Fibroblast of lung (primary cell): ENCODE measurements around the gene NEURL1. TPM values are rescaled to one million over a fixed set of nuclear protein-coding genes. Genes with fewer than 3 reads are reported as not detected.
A peak's percentile ranks its signal among the peaks of the same experiment; 100 is the strongest.

ENCODE experiments used
- DNase-seq, 2 donors: peaks; one replicate each; pipeline versions ENCODE4 v3.0.0 to v3.0.0-alpha.2; 2010; ENCODE audit warnings: low read depth in 2 of 2
- H2AFZ ChIP-seq: 2 replicates; pipeline ENCODE4 v1.5.1; 2012; ENCODE audit warnings: low read length, control low read depth, inconsistent platforms
- H3K27ac ChIP-seq: 2 replicates; pipeline ENCODE4 v1.5.1; 2011; ENCODE audit warnings: low read length, control low read depth; ENCODE audit not compliant: insufficient read depth
- H3K27me3 ChIP-seq: 2 replicates; pipeline ENCODE4 v1.5.1; 2011; ENCODE audit warnings: mild to moderate bottlenecking, low read length; ENCODE audit not compliant: control insufficient read depth, insufficient read depth
- H3K36me3 ChIP-seq: 2 replicates; pipeline ENCODE4 v1.5.1; 2011; ENCODE audit warnings: low read length; ENCODE audit not compliant: control insufficient read depth, insufficient read depth
- H3K4me1 ChIP-seq: 2 replicates; pipeline ENCODE4 v1.5.1; 2011; ENCODE audit warnings: low read length; ENCODE audit not compliant: control insufficient read depth, insufficient read depth; ENCODE audit errors: extremely low read depth
- H3K4me2 ChIP-seq: 2 replicates; pipeline ENCODE4 v1.5.1; 2011; ENCODE audit warnings: low read length, control low read depth; ENCODE audit not compliant: insufficient read depth; ENCODE audit errors: extremely low read depth
- H3K4me3 ChIP-seq, 4 experiments: fragments of 200-600 bp in 1 of 4; sonication (generic) in 1 of 4; replicated peaks in 1 of 4; 2 replicates each; pipeline ENCODE4 v1.5.1; 2011 to 2016; ENCODE audit warnings: low read length in 4 of 4, low read depth in 3 of 4, mild to moderate bottlenecking in 3 of 4, control low read depth in 2 of 4, inconsistent platforms in 1 of 4, mixed read lengths in 1 of 4; ENCODE audit not compliant: insufficient read depth in 1 of 4; ENCODE audit errors: control extremely low read depth in 1 of 4
- H3K79me2 ChIP-seq: 2 replicates; pipeline ENCODE4 v1.5.1; 2012; ENCODE audit warnings: mild to moderate bottlenecking, low read length, inconsistent platforms; ENCODE audit not compliant: control insufficient read depth, insufficient read depth
- H3K9ac ChIP-seq: 2 replicates; pipeline ENCODE4 v1.5.1; 2011; ENCODE audit warnings: mild to moderate bottlenecking, low read length, control low read depth; ENCODE audit not compliant: insufficient read depth
- H3K9me3 ChIP-seq: 2 replicates; pipeline ENCODE4 v1.5.1; 2012; ENCODE audit warnings: low read depth, low read length; ENCODE audit not compliant: control insufficient read depth, insufficient read depth
- H4K20me1 ChIP-seq: 2 replicates; pipeline ENCODE4 v1.5.1; 2011; ENCODE audit warnings: low read length; ENCODE audit not compliant: control insufficient read depth, insufficient read depth; ENCODE audit errors: extremely low read depth
- CTCF ChIP-seq, 2 donors: IDR thresholded peaks in 1 of 2; conservative IDR thresholded peaks in 1 of 2; 1 replicate in 1 of 2; 2 replicates in 1 of 2; pipeline ENCODE4 v1.5.1; 2011 to 2012; ENCODE audit warnings: low read length in 2 of 2, control low read depth in 1 of 2, inconsistent platforms in 1 of 2, low read depth in 1 of 2, mild to moderate bottlenecking in 1 of 2
- EZH2 ChIP-seq: IDR thresholded peaks from 2 replicates; pipeline ENCODE4 v1.5.1; 2012; ENCODE audit warnings: low read length, control low read depth, mild to moderate bottlenecking; ENCODE audit errors: missing control alignments
- polyA minus RNA-seq: library from RNA; depleted of rRNA, polyadenylated mRNA; stranded (reverse); fragments of >200 nt; gene quantifications from 2 replicates; pipeline ENCODE4 v1.2.3, GENCODE V29; 2011; ENCODE audit warnings: low replicate concordance
- polyA plus RNA-seq, 2 donors: library from polyadenylated mRNA; depleted of rRNA in 1 of 2; stranded (reverse) in 1 of 2; unstranded in 1 of 2; fragments of >200 nt; gene quantifications; 2 replicates each; pipeline ENCODE4 v1.2.1, GENCODE V29; 2011 to 2012; ENCODE audit warnings: missing spikeins in 1 of 2
- total RNA-seq: library from RNA; depleted of rRNA; stranded (reverse); fragments of >200 nt; gene quantifications from 2 replicates; pipeline ENCODE4 v1.2.1, GENCODE V29; 2014

NEURL1 gene, protein sequence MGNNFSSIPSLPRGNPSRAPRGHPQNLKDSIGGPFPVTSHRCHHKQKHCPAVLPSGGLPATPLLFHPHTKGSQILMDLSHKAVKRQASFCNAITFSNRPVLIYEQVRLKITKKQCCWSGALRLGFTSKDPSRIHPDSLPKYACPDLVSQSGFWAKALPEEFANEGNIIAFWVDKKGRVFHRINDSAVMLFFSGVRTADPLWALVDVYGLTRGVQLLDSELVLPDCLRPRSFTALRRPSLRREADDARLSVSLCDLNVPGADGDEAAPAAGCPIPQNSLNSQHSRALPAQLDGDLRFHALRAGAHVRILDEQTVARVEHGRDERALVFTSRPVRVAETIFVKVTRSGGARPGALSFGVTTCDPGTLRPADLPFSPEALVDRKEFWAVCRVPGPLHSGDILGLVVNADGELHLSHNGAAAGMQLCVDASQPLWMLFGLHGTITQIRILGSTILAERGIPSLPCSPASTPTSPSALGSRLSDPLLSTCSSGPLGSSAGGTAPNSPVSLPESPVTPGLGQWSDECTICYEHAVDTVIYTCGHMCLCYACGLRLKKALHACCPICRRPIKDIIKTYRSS
- total RNA-seq (under 0.01 TPM in 1 of 2 replicates, not detected in the other), polyA plus RNA-seq (0.11 and 0.12 TPM in 2 replicates), polyA minus RNA-seq (0.19 TPM in 1 of 2 replicates, not detected in the other)
- polyA plus RNA-seq (2012), result 0.37 and 0.47 TPM in 2 replicates

DNA sequence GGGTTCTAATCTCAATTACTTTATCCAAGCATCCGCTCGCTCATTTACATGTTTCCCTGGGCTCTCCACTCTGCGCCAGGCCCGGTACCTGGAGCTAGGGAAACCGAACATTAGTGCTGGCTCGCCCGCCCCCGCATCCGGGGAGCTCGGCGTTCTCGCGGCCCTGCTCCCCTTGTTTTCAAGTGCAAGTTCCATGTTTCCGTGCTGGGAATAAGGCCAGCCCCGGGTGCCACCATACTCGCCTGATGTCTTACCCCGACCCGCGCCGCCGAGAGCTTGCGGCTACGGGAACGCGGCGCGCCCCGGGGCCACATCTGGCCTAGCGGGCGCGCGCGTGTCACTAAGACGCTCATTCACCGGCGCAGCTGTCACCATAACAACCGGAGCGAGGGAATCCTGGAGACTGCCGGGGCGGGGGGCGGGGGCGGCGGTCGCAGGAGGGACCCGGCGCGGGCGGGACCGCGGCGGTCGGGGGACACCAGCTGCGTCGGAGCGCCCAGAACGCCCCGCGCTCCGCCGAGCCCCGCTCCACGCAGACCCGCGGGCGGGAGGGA is at the start of gene NEURL1:
Gene NEURL1 (plus strand): TSS at position 344 of the 554 bp plus-strand sequence. CDS start 683 bp downstream, outside the sequence.
- H3K9ac ChIP-seq, result peak within 1 kb of the TSS; percentile 13
- no peaks in the 10 kb centered on the region for H3K79me2 ChIP-seq
- peaks cover 18% of the 10 kb centered on the region for H3K4me1 ChIP-seq
- H4K20me1 ChIP-seq, result no peaks in the 10 kb centered on the region
- TF ChIP-seq EZH2 (no peak), CTCF (conservative IDR thresholded peaks at IDR 0.05 in 1 of 2, IDR thresholded peaks at IDR 0.05 in 1 of 2; ENCODE audit: low read depth in 1 of 2, low read length in 2 of 2) (no peak)
- H3K4me2 ChIP-seq, result peak within 1 kb of the TSS; percentile 76
- H3K4me3 ChIP-seq, result peak within 1 kb of the TSS in 3 of 4 experiments; percentile 10 to 47 (median 26)
- H3K27me3 ChIP-seq, result peaks cover 38% of the 10 kb centered on the region
- H3K9me3 ChIP-seq, result no peaks in the 10 kb centered on the region
- no peak for DNase-seq
- no peaks in the 10 kb centered on the region for H3K36me3 ChIP-seq
- H2AFZ ChIP-seq, result no peak within 1 kb of the TSS
- H3K27ac ChIP-seq, result no peak within 1 kb of the TSS

DNA sequence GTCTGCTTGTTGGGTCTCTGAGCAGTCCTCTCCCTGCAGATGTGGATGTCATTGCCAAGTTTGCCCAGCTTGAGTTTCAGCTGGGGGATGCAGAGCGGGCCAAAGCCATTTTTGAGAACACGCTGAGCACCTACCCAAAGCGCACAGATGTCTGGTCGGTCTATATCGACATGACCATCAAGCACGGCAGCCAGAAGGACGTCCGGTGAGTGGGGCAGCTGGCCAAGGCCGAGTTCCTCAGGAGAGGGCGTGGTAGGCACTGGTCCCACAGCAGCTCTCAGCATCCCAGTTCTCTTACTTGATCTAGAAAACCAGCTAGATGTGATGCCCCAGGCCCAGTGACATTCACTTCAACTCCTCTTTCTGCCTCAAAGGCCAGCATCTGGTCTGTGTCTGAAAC is 49.0 kb upstream of the NEURL1 start:
- Histone ChIP-seq H3K4me3 (no peak overlapping the region), H3K79me2 (peaks cover 20% of the 10 kb centered on the region), H3K9me3 (no peaks in the 10 kb centered on the region), H3K27me3 (no peaks in the 10 kb centered on the region), H3K4me2 (no peak overlapping the region), H4K20me1 (no peaks in the 10 kb centered on the region), H3K27ac (no peak overlapping the region), H3K36me3 (peaks cover 44% of the 10 kb centered on the region), H3K9ac (no peak overlapping the region), H3K4me1 (peaks cover 35% of the 10 kb centered on the region), H2AFZ (no peak overlapping the region)
- DNase-seq, result no peak
- TF ChIP-seq EZH2 (no peak), CTCF (conservative IDR thresholded peaks at IDR 0.05 in 1 of 2, IDR thresholded peaks at IDR 0.05 in 1 of 2; ENCODE audit: low read depth in 1 of 2, low read length in 2 of 2) (no peak)

DNA sequence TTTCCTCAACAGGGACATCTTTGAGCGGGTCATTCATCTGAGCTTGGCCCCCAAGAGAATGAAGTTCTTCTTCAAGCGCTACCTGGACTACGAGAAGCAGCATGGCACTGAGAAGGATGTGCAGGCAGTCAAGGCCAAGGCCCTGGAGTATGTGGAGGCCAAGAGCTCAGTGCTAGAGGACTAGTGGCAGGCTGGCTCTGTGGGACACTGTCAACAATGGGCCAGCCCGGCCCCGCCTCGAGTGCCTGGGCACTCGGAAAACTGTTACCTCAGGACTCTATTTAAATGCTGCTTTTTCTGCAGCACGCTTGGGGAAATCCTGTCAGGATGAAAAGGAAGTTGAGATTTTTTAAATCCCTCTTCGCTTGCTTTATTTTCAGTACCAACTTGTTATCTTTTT is 48.1 kb upstream of the NEURL1 start:
- Histone ChIP-seq H3K9me3 (no peaks in the 10 kb centered on the region), H3K4me3 (no peak overlapping the region), H3K36me3 (peaks cover 52% of the 10 kb centered on the region), H3K9ac (no peak overlapping the region), H3K79me2 (peaks cover 29% of the 10 kb centered on the region), H2AFZ (no peak overlapping the region), H3K4me1 (peaks cover 37% of the 10 kb centered on the region), H3K27ac (peak overlapping the region; percentile 80), H3K4me2 (no peak overlapping the region), H4K20me1 (no peaks in the 10 kb centered on the region), H3K27me3 (no peaks in the 10 kb centered on the region)
- no peak for DNase-seq
- TF ChIP-seq CTCF (conservative IDR thresholded peaks at IDR 0.05 in 1 of 2, IDR thresholded peaks at IDR 0.05 in 1 of 2; ENCODE audit: low read depth in 1 of 2, low read length in 2 of 2), result no peak
- TF ChIP-seq EZH2, result no peak
